Esophagus squamous epithelium (tissue), 4 donors: ENCODE data around the gene CADM2.

Experiments
- CTCF ChIP-seq, 6 experiments: fragments of 450-650 bp in 4 of 6; fragments of 200-600 bp in 2 of 6; sonication (generic) in 2 of 6; IDR thresholded peaks; one replicate each; pipeline ENCODE4 v1.5.1; 2016 to 2019; ENCODE audit warnings: antibody characterized with exemption in 6 of 6, mild to moderate bottlenecking in 4 of 6, moderate library complexity in 4 of 6
- POLR2A ChIP-seq, 4 donors: fragments of 450-650 bp; IDR thresholded peaks; one replicate each; pipeline ENCODE4 v1.6.1; 2017; ENCODE audit warnings: antibody characterized with exemption in 4 of 4, mild to moderate bottlenecking in 4 of 4, moderate library complexity in 3 of 4

- TF ChIP-seq CTCF (IDR thresholded peaks at IDR 0.05) (no peak), POLR2A (IDR thresholded peaks at IDR 0.05) (no peak)
These were observed 709.0 kb downstream of the CADM2 start for GRCh38 chr3:85667744-85668143.
